ENCODE data around the gene SGIP1.
"Not testable (repeated sequence)": the region's sequence is repeated elsewhere in the genome, so short reads cannot be mapped to it uniquely, and the experiment has no call there.

Gene SGIP1

GRCh38 chr1:66685265-66685664 lies 151.3 kb downstream of the SGIP1 start:
- DNase-seq = no peak

- no peak for DNase-seq
Observed at GRCh38 chr1:66685670-66686069, 151.7 kb downstream of the SGIP1 start.

GRCh38 chr1:66686406-66686805 lies 152.5 kb downstream of the SGIP1 start:
- no peak for DNase-seq

- DNase-seq = no peak
Observed at GRCh38 chr1:66687358-66687757, 153.4 kb downstream of the SGIP1 start.

GRCh38 chr1:66690666-66691381 lies 156.9 kb downstream of the SGIP1 start:
- DNase-seq = no peak

- no peak for DNase-seq
Observed at GRCh38 chr1:66692681-66693080, 158.7 kb downstream of the SGIP1 start.

- no peak for DNase-seq
Observed at GRCh38 chr1:66693856-66694255, 159.9 kb downstream of the SGIP1 start.

- no peak for DNase-seq
Observed at GRCh38 chr1:66695116-66695515, 161.2 kb downstream of the SGIP1 start.

- DNase-seq = no peak
Observed at GRCh38 chr1:66696771-66697170, 162.8 kb downstream of the SGIP1 start.

- DNase-seq = no peak
Observed at GRCh38 chr1:66699213-66699612, 165.3 kb downstream of the SGIP1 start.

GRCh38 chr1:66704177-66704875 lies 170.4 kb downstream of the SGIP1 start:
- no peak for DNase-seq

GRCh38 chr1:66705110-66705509 lies 171.2 kb downstream of the SGIP1 start:
- no peak for DNase-seq

- no peak for DNase-seq
Observed at GRCh38 chr1:66711420-66711819, 177.5 kb downstream of the SGIP1 start.

- DNase-seq = no peak
Observed at GRCh38 chr1:66712839-66713238, 178.9 kb downstream of the SGIP1 start.

GRCh38 chr1:66723985-66724384 lies 190.0 kb downstream of the SGIP1 start:
- no peak for DNase-seq

- DNase-seq = peak; percentile 61
Observed at GRCh38 chr1:66725885-66726665, 192.1 kb downstream of the SGIP1 start.

- no peak for DNase-seq
Observed at GRCh38 chr1:66728021-66728420, 194.1 kb downstream of the SGIP1 start.

GRCh38 chr1:66728716-66729115 lies 194.8 kb downstream of the SGIP1 start:
- DNase-seq = not testable (repeated sequence)

- DNase-seq = no peak
Observed at GRCh38 chr1:66729119-66729518, 195.2 kb downstream of the SGIP1 start.

GRCh38 chr1:66729523-66729922 lies 195.6 kb downstream of the SGIP1 start:
- DNase-seq = no peak

- no peak for DNase-seq
Observed at GRCh38 chr1:66730462-66730861, 196.5 kb downstream of the SGIP1 start.

- no peak for DNase-seq
Observed at GRCh38 chr1:66731170-66731865, 197.4 kb downstream of the SGIP1 start.
